OCI-LY3 (cell line): Measurements from ENCODE around the gene ADAMTS2.

ENCODE experiments used
- H2AFZ ChIP-seq: fragments of 200-600, 300-600 bp; shearing (Covaris generic); 2 replicates; pipeline ENCODE4 v1.6.0; 2014; ENCODE audit warnings: antibody characterized with exemption, low read depth, low read length
- H3K27ac ChIP-seq: fragments of 200-600, 300-600 bp; sonication (generic); 2 replicates; pipeline ENCODE4 v1.5.1; 2014; ENCODE audit warnings: mild to moderate bottlenecking, low read length, moderate library complexity, mixed read lengths
- H3K27me3 ChIP-seq: fragments of 200-600, 300-600 bp; sonication (generic); 2 replicates; pipeline ENCODE4 v1.6.1; 2014; ENCODE audit warnings: low read depth, low read length, mixed read lengths
- H3K36me3 ChIP-seq: fragments of 200-600, 300-600 bp; sonication (generic); replicated peaks from 2 replicates; pipeline ENCODE3; 2014; ENCODE audit warnings: low read depth, low read length, mixed read lengths
- H3K4me1 ChIP-seq: fragments of 300-600, 200-600 bp; sonication (generic); 2 replicates; pipeline ENCODE4 v1.6.1; 2014; ENCODE audit warnings: low read length, mixed read lengths
- H3K4me2 ChIP-seq: fragments of 200-600, 300-600 bp; sonication (generic); 2 replicates; pipeline ENCODE4 v1.6.1; 2014; ENCODE audit warnings: low read length, mixed read lengths
- H3K4me3 ChIP-seq: fragments of 300-600, 200-600 bp; sonication (generic); 2 replicates; pipeline ENCODE4 v1.5.1; 2014; ENCODE audit warnings: antibody characterized with exemption, mild to moderate bottlenecking, low read length, moderate library complexity
- H3K79me2 ChIP-seq: fragments of 300-600, 200-600 bp; shearing (Covaris generic); 2 replicates; pipeline ENCODE4 v1.6.1; 2014; ENCODE audit warnings: mild to moderate bottlenecking, low read length, mixed read lengths
- H3K9ac ChIP-seq: fragments of 300-600, 200-600 bp; shearing (Covaris generic); 2 replicates; pipeline ENCODE4 v1.6.0; 2014; ENCODE audit warnings: mild to moderate bottlenecking, low read length, moderate library complexity
- H3K9me3 ChIP-seq: fragments of 200-600, 300-600 bp; shearing (Covaris generic); 2 replicates; pipeline ENCODE4 v1.6.1; 2014; ENCODE audit warnings: low read length, mixed read lengths; ENCODE audit not compliant: insufficient read depth
- H4K20me1 ChIP-seq: fragments of 200-600, 300-600 bp; sonication (generic); 2 replicates; pipeline ENCODE4 v1.6.1; 2016; ENCODE audit warnings: low read length, mixed read lengths; ENCODE audit not compliant: insufficient read depth
- CTCF ChIP-seq: fragments of 200-600, 300-600 bp; sonication (generic); IDR thresholded peaks from 2 replicates; pipeline ENCODE4 v1.5.1; 2014; ENCODE audit warnings: antibody characterized with exemption, low read length, low read depth
- EZH2phosphoT487 ChIP-seq: fragments of 200-600 bp; shearing (Covaris generic); IDR thresholded peaks from 2 replicates; pipeline ENCODE4 v1.6.1; 2018; ENCODE audit warnings: antibody characterized with exemption, mixed run types, low read depth

Gene ADAMTS2

DNA sequence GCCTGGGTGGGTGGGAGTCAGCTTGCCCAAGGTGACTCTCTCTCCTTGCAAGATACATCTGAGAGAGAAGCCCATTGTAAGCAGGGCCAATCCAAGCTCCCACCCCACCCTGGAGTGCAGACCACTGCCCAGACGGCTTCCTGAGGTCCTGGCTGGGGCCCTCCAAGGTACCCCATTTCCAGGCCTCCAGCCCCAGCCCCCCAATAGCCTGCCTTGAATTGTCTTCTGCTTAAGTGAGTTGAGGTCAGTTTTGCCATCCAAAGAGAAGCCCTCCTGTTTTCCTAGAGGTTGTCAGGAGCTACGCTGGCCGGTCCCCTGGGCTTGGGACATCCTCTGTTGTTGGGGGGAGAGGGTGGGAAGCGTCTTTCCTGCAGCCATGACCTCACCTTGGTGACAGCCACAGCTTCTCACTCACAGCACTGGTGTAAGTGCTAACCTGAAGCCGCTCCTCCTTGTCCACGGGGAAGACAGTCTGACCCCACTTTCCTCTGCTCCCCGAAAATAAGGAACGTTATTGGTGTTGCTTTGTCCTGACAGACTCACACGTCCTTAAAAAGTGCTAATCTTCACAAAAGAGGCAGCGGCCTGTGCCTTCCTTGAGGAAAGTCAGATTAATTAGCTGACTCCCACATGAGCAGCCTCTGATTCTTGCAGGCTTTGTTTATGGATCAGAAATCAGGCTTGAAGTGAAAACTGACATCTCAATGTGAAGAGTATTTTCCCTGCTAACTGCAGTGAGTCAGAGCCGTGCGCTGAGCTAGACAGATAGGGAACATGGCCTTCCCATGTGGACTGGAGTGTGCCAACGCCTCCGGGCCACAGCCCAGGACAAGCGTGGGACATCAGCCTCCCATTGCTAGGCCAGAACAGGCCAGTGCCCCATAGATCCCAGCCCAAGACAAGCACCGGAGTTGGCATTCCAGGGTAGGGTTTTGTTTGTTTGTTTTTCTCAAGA lies 52.3 kb downstream of the ADAMTS2 start:
- Histone ChIP-seq H3K9ac (no peak overlapping the region), H3K4me1 (no peaks in the 10 kb centered on the region), H3K27me3 (no peaks in the 10 kb centered on the region), H3K9me3 (no peaks in the 10 kb centered on the region), H4K20me1 (no peaks in the 10 kb centered on the region), H3K79me2 (no peaks in the 10 kb centered on the region), H3K27ac (no peak overlapping the region), H3K36me3 (no peaks in the 10 kb centered on the region), H3K4me2 (no peak overlapping the region), H3K4me3 (no peak overlapping the region), H2AFZ (no peak overlapping the region)
- TF ChIP-seq EZH2phosphoT487 (no peak), CTCF (no peak)

GRCh38 chr5:179292202-179292601 lies 53.1 kb downstream of the ADAMTS2 start:
- Histone ChIP-seq H3K36me3 (no peaks in the 10 kb centered on the region), H3K9me3 (no peaks in the 10 kb centered on the region), H2AFZ (no peak overlapping the region), H3K4me1 (no peaks in the 10 kb centered on the region), H3K4me2 (no peak overlapping the region), H3K9ac (no peak overlapping the region), H3K27me3 (no peaks in the 10 kb centered on the region), H4K20me1 (no peaks in the 10 kb centered on the region), H3K79me2 (no peaks in the 10 kb centered on the region), H3K27ac (no peak overlapping the region), H3K4me3 (no peak overlapping the region)
- no peak for TF ChIP-seq CTCF
- TF ChIP-seq EZH2phosphoT487, result no peak

- Histone ChIP-seq H3K79me2 (no peaks in the 10 kb centered on the region), H3K4me3 (no peak overlapping the region), H3K4me2 (no peak overlapping the region), H3K4me1 (no peaks in the 10 kb centered on the region), H2AFZ (no peak overlapping the region), H3K9me3 (no peaks in the 10 kb centered on the region), H3K36me3 (no peaks in the 10 kb centered on the region), H3K27ac (no peak overlapping the region), H3K27me3 (no peaks in the 10 kb centered on the region), H3K9ac (no peak overlapping the region), H4K20me1 (no peaks in the 10 kb centered on the region)
- TF ChIP-seq EZH2phosphoT487, result no peak
- no peak for TF ChIP-seq CTCF
Measured at GRCh38 chr5:179290681-179291540, 54.4 kb downstream of the ADAMTS2 start.
